PC-3 (cell line): ENCODE measurements around the gene TMEM127.

Source experiments
- CTCF ChIP-seq: fragments of 300-600 bp; sonication (generic); conservative IDR thresholded peaks from 2 replicates; pipeline ENCODE4 v1.5.1; 2017; ENCODE audit warnings: antibody characterized with exemption, low read depth, mild to moderate bottlenecking, low read length
- EZH2phosphoT487 ChIP-seq: fragments of 300-600 bp; sonication (generic); IDR thresholded peaks from 2 replicates; pipeline ENCODE4 v1.6.1; 2018; ENCODE audit warnings: mild to moderate bottlenecking, antibody characterized with exemption, low read length, borderline replicate concordance

GRCh38 chr2:96252526-96252925, 13.3 kb downstream of the TMEM127 start:
- no peak for TF ChIP-seq EZH2phosphoT487
- TF ChIP-seq CTCF, result no peak
